HEK293 (cell line): Measurements from ENCODE around the gene PLEKHG2.
A peak's percentile ranks its signal among the peaks of the same experiment; 100 is the strongest.

Source experiments
- CTCF ChIA-PET: fragments of 350-600 bp; formaldehyde crosslinking; extraction: SDS; loops from one replicate; lab custom pipeline; 2021; ENCODE audit warnings: antibody characterized with exemption; lab: Yijun Ruan, JAX
- POLR2A ChIA-PET: fragments of 300-600 bp; formaldehyde crosslinking; extraction: SDS; loops from one replicate; lab custom pipeline; 2020; ENCODE audit warnings: antibody characterized with exemption, inconsistent platforms; lab: Yijun Ruan, JAX
- H3K27ac ChIP-seq: fragments of 200-500 bp; sonication (Bioruptor generic); 2 replicates; pipeline ENCODE4 v1.5.1; 2014; ENCODE audit warnings: low read depth, low read length, control low read depth, inconsistent platforms; ENCODE audit errors: extremely low read depth
- H3K36me3 ChIP-seq, 2 experiments: fragments of 200-500 bp in 1 of 2; sonication (Bioruptor generic) in 1 of 2; 1 replicate in 1 of 2; 2 replicates in 1 of 2; pipeline ENCODE4 v1.5.1; 2014 to 2017; ENCODE audit warnings: inconsistent platforms in 2 of 2, low read length in 2 of 2; ENCODE audit not compliant: control insufficient read depth in 2 of 2, insufficient read depth in 1 of 2
- H3K4me1 ChIP-seq: fragments of 200-500 bp; sonication (Bioruptor generic); 2 replicates; pipeline ENCODE4 v1.5.1; 2014; ENCODE audit warnings: mild to moderate bottlenecking, low read length, inconsistent platforms; ENCODE audit not compliant: control insufficient read depth, insufficient read depth
- H3K4me3 ChIP-seq: 2 replicates; pipeline ENCODE4 v1.5.1; 2011; ENCODE audit warnings: low read depth, mild to moderate bottlenecking, control low read depth, low read length, moderate library complexity
- H3K9me3 ChIP-seq: fragments of 200-500 bp; sonication (Bioruptor generic); 2 replicates; pipeline ENCODE4 v1.5.1; 2014; ENCODE audit warnings: low read depth, low read length, inconsistent platforms; ENCODE audit not compliant: control insufficient read depth, insufficient read depth
- EGR2 ChIP-seq: fragments of 450-650 bp; formaldehyde crosslinking; IDR thresholded peaks from 2 replicates; pipeline ENCODE4 v1.5.1; 2016; ENCODE audit warnings: low read depth, missing biosample characterization, missing genetic modification characterization
- HOXA7 ChIP-seq: sonication (generic); formaldehyde crosslinking; IDR thresholded peaks from 2 replicates; pipeline ENCODE4 v1.8.1; 2022; ENCODE audit warnings: missing genetic modification reagents, borderline replicate concordance
- KLF8 ChIP-seq: fragments of 450-650 bp; formaldehyde crosslinking; IDR thresholded peaks from 2 replicates; pipeline ENCODE4 v1.5.1; 2016; ENCODE audit warnings: missing biosample characterization, missing genetic modification characterization
- TCF7L2 ChIP-seq: IDR thresholded peaks from 2 replicates; pipeline ENCODE4 v1.6.1; 2011; ENCODE audit warnings: low read depth, mild to moderate bottlenecking, inconsistent platforms, low read length, moderate library complexity, borderline replicate concordance
- ZFHX2 ChIP-seq: fragments of 450-650 bp; formaldehyde crosslinking; conservative IDR thresholded peaks from 2 replicates; pipeline ENCODE4 v1.5.1; 2016; ENCODE audit warnings: missing biosample characterization, missing genetic modification characterization
- ZNF394 ChIP-seq: fragments of 450-650 bp; formaldehyde crosslinking; IDR thresholded peaks from 2 replicates; pipeline ENCODE4 v1.5.1; 2016; ENCODE audit warnings: missing biosample characterization, missing genetic modification characterization, mild to moderate bottlenecking, moderate library complexity, borderline replicate concordance
- ZNF596 ChIP-seq: fragments of 450-650 bp; IDR thresholded peaks from 2 replicates; pipeline ENCODE4 v1.5.0; 2018; ENCODE audit warnings: missing biosample characterization, mild to moderate bottlenecking, missing genetic modification characterization, moderate library complexity
- ZNF621 ChIP-seq: fragments of 450-650 bp; formaldehyde crosslinking; IDR thresholded peaks from 2 replicates; pipeline ENCODE4 v1.5.1; 2017; ENCODE audit warnings: missing biosample characterization, missing genetic modification characterization
- ZNF623 ChIP-seq: fragments of 450-650 bp; formaldehyde crosslinking; IDR thresholded peaks from 2 replicates; pipeline ENCODE4 v1.5.1; 2016; ENCODE audit warnings: missing biosample characterization, missing genetic modification characterization
- ZNF664 ChIP-seq: fragments of 450-650 bp; formaldehyde crosslinking; IDR thresholded peaks from 2 replicates; pipeline ENCODE4 v1.5.1; 2016; ENCODE audit warnings: missing biosample characterization, missing genetic modification characterization
- ZNF768 ChIP-seq: fragments of 450-650 bp; formaldehyde crosslinking; IDR thresholded peaks from 2 replicates; pipeline ENCODE4 v1.5.1; 2018; ENCODE audit warnings: missing biosample characterization, mild to moderate bottlenecking, missing genetic modification characterization
- TF ChIP-seq, protein P1 (sequence below): fragments of 450-650 bp; formaldehyde crosslinking; IDR thresholded peaks from 2 replicates; pipeline ENCODE4 v1.5.1; 2016; ENCODE audit warnings: missing biosample characterization, missing genetic modification characterization, borderline replicate concordance

PLEKHG2 gene

GRCh38 chr19:39470724-39471339 is 58.4 kb downstream of the PLEKHG2 start:
- POLR2A ChIA-PET, result interaction anchor here (1.3 to 2.3 kb wide), 3 partner anchors 10 to 35 kb away, joined by 4 to 8 read pairs (median 6); partner anchors contain the start of genes RPS16 and TIMM50
- CTCF ChIA-PET, result interaction anchor here (0.6 to 4.4 kb wide), 5 partner anchors 14 to 75 kb away, joined by 3 to 24 read pairs (median 3); partner anchors contain the start of genes EID2B and RPS16
- peaks cover 97 to 100% of the 10 kb centered on the region in 2 experiments for H3K36me3 ChIP-seq

GRCh38 chr19:39471756-39472536 is 59.5 kb downstream of the PLEKHG2 start:
- POLR2A ChIA-PET, result interaction anchor here (0.6 to 2.3 kb wide), 5 partner anchors 8 to 36 kb away, joined by 3 to 8 read pairs (median 4); partner anchors contain the start of genes RPS16, SUPT5H and TIMM50
- H3K4me1 ChIP-seq, result no peaks in the 10 kb centered on the region
- TF ChIP-seq ZNF664 (tag by site-specific recombination) (peak; percentile 88), ZNF623 (tag by site-specific recombination) (peak; percentile 99), ZFHX2 (tag by site-specific recombination) (0 out of 2 replicates have a peak, but pooled peaks have one; percentile 44), TCF7L2 (no peak), EGR2 (tag by site-specific recombination) (peak; percentile 55)
- TF ChIP-seq, all 188 proteins: peak for 4
- CTCF ChIA-PET, result interaction anchor here (0.6 to 4.4 kb wide), 9 partner anchors 8 to 1929 kb away, joined by 3 to 24 read pairs (median 4); partner anchors contain the start of genes EID2B, RPS16, SUPT5H and TIMM50
- Histone ChIP-seq H3K36me3 (peaks cover 97 to 100% of the 10 kb centered on the region in 2 experiments), H3K4me3 (no peak overlapping the region), H3K27ac (peak overlapping the region; percentile 7; the same call in 1 of the 2 replicates), H3K9me3 (no peaks in the 10 kb centered on the region)

More at GRCh38 chr19:39470724-39471339, 58.4 kb downstream of the PLEKHG2 start:
- Histone ChIP-seq H3K4me1 (no peaks in the 10 kb centered on the region), H3K9me3 (no peaks in the 10 kb centered on the region), H3K27ac (peak overlapping the region; percentile 19; the same call in 1 of the 2 replicates), H3K4me3 (no peak overlapping the region)
- TF ChIP-seq ZNF768 (tag by site-specific recombination) (0 out of 2 replicates have a peak, but pooled peaks have one; percentile 63), ZNF621 (no peak), HOXA7 (CRISPR knock-in tag) (no peak), ZNF394 (tag by site-specific recombination) (no peak), ZNF596 (tag by site-specific recombination) (no peak)

GRCh38 chr19:39472746-39473442 is 60.4 kb downstream of the PLEKHG2 start:
- 0 out of 2 replicates have a peak overlapping the region, but pooled peaks have one; percentile 24 for H3K27ac ChIP-seq
- CTCF ChIA-PET, result interaction anchor here (0.5 to 6.1 kb wide), 12 partner anchors 10 to 209 kb away, joined by 3 to 174 read pairs (median 4); partner anchors contain the start of genes EID2B and SUPT5H
- TF ChIP-seq, protein P1, sequence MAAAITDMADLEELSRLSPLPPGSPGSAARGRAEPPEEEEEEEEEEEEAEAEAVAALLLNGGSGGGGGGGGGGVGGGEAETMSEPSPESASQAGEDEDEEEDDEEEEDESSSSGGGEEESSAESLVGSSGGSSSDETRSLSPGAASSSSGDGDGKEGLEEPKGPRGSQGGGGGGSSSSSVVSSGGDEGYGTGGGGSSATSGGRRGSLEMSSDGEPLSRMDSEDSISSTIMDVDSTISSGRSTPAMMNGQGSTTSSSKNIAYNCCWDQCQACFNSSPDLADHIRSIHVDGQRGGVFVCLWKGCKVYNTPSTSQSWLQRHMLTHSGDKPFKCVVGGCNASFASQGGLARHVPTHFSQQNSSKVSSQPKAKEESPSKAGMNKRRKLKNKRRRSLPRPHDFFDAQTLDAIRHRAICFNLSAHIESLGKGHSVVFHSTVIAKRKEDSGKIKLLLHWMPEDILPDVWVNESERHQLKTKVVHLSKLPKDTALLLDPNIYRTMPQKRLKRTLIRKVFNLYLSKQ, result no peak
- TF ChIP-seq KLF8 (tag by site-specific recombination), result peak; percentile 45; the same call in 1 of the 2 replicates
- TF ChIP-seq, all 188 proteins: peak for 1
- Histone ChIP-seq H3K9me3 (no peaks in the 10 kb centered on the region), H3K36me3 (peaks cover 89 to 98% of the 10 kb centered on the region in 2 experiments), H3K4me1 (no peaks in the 10 kb centered on the region), H3K4me3 (no peak overlapping the region)
- POLR2A ChIA-PET, result interaction anchor here (1.6 to 2.3 kb wide), 3 partner anchors 8 to 37 kb away, joined by 6 to 8 read pairs (median 7); partner anchors contain the start of genes RPS16, SUPT5H and TIMM50
